Measurements from ENCODE around the gene PTH2R.

DNA sequence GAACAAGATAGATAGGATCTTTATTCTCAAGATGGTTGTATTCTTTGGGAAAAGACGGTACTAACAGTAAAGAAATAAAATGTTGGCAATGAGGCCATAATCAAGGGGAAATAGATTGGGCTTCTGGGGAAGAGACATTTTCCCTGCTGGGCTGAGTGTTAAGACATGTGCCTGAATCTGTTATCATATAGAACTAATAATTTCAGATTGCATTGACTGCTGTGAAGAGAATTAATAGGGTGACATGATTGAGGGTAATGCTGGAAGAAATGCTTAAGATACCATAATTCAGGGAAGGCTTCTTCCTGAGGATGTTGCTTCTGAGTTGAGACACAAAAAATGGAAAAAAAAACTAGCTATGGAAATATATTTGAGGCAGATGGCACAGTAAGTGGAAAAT is 105.0 kb downstream of the PTH2R start:
- TF ChIP-seq, protein P1, sequence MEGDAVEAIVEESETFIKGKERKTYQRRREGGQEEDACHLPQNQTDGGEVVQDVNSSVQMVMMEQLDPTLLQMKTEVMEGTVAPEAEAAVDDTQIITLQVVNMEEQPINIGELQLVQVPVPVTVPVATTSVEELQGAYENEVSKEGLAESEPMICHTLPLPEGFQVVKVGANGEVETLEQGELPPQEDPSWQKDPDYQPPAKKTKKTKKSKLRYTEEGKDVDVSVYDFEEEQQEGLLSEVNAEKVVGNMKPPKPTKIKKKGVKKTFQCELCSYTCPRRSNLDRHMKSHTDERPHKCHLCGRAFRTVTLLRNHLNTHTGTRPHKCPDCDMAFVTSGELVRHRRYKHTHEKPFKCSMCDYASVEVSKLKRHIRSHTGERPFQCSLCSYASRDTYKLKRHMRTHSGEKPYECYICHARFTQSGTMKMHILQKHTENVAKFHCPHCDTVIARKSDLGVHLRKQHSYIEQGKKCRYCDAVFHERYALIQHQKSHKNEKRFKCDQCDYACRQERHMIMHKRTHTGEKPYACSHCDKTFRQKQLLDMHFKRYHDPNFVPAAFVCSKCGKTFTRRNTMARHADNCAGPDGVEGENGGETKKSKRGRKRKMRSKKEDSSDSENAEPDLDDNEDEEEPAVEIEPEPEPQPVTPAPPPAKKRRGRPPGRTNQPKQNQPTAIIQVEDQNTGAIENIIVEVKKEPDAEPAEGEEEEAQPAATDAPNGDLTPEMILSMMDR (IDR thresholded peaks at IDR 0.05 in 8 of 11, conservative IDR thresholded peaks at IDR 0.05 in 3 of 11) = no peak
- no peak for TF ChIP-seq POLR2AphosphoS5 (IDR thresholded peaks at IDR 0.05)
